ENCODE results near the gene BBIP1. TPM values are rescaled to one million over a fixed set of nuclear protein-coding genes. Genes with fewer than 3 reads are reported as not detected.

The BBIP1 gene
- total and polyA plus RNA-seq, 9 of the 15 experiments (the other 6 are each of a cell fraction or from before 2014, with no cell fraction given), result 5.2 to 31.0 (median 19.4) TPM

DNA sequence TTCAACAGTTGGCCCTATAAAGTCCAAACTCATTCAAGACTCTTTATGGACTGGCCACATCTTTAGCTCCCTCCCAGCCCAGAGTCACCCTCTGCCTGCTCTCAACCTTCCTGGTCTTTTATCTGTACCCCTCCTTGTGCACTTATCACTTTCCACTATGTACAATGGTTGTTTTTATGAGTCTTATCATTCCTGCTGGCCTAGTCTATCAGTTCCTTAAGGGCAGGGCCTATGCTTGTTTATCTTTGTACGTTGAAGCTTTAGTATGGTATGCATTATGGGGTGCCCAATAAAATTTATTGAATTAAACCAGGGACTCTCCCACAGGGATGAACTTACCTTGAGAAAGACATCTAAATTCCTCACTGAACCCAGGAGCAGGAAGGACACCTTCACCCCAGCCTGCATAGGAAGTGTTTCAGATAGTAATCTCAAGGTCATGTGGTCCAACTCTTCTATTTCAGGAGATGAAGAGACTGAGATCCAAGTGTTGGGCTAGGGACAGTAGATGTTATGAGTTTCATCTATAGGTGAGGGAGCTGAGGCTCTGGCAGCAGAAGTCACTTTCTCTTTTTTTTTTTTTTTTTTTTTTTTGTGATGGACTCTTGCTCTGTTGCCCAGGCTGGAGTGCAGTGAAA, 60.6 kb downstream of the BBIP1 start (continued):
- TF ChIP-seq RBM25 (IDR thresholded peaks at IDR 0.05; ENCODE audit: low read depth, low read length, severe bottlenecking) (no peak), CREB1 (IDR thresholded peaks at IDR 0.05) (peak; percentile 51; the same call in 1 of the 2 replicates), CREB1 (CRISPR knock-in tag; IDR thresholded peaks at IDR 0.05) (no peak), PHF21A (IDR thresholded peaks at IDR 0.05; ENCODE audit: borderline replicate concordance, low read depth) (no peak), NCOA1 (IDR thresholded peaks at IDR 0.05; ENCODE audit: low read depth) (peak; percentile 48; the same call in 1 of the 2 replicates), ZNF551 (CRISPR knock-in tag; IDR thresholded peaks at IDR 0.05) (no peak), ZNF764 (CRISPR knock-in tag; IDR thresholded peaks at IDR 0.05; ENCODE audit: low read depth) (no peak), STAT5B (CRISPR knock-in tag; IDR thresholded peaks at IDR 0.05) (no peak), ARNT (IDR thresholded peaks at IDR 0.05) (no peak), RCOR1 (IDR thresholded peaks at IDR 0.05; ENCODE audit: borderline replicate concordance in 1 of 2, low read depth in 2 of 2, low read length in 2 of 2) (peak in 1 of 2 experiments; percentile 92; a peak in 2 of 4 replicates), RBM34 (IDR thresholded peaks at IDR 0.05; ENCODE audit: borderline replicate concordance, insufficient read depth, low read length) (no peak)
- TF ChIP-seq, protein P1, sequence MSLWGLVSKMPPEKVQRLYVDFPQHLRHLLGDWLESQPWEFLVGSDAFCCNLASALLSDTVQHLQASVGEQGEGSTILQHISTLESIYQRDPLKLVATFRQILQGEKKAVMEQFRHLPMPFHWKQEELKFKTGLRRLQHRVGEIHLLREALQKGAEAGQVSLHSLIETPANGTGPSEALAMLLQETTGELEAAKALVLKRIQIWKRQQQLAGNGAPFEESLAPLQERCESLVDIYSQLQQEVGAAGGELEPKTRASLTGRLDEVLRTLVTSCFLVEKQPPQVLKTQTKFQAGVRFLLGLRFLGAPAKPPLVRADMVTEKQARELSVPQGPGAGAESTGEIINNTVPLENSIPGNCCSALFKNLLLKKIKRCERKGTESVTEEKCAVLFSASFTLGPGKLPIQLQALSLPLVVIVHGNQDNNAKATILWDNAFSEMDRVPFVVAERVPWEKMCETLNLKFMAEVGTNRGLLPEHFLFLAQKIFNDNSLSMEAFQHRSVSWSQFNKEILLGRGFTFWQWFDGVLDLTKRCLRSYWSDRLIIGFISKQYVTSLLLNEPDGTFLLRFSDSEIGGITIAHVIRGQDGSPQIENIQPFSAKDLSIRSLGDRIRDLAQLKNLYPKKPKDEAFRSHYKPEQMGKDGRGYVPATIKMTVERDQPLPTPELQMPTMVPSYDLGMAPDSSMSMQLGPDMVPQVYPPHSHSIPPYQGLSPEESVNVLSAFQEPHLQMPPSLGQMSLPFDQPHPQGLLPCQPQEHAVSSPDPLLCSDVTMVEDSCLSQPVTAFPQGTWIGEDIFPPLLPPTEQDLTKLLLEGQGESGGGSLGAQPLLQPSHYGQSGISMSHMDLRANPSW (CRISPR knock-in tag; IDR thresholded peaks at IDR 0.05), result no peak
- TF ChIP-seq, protein P2, sequence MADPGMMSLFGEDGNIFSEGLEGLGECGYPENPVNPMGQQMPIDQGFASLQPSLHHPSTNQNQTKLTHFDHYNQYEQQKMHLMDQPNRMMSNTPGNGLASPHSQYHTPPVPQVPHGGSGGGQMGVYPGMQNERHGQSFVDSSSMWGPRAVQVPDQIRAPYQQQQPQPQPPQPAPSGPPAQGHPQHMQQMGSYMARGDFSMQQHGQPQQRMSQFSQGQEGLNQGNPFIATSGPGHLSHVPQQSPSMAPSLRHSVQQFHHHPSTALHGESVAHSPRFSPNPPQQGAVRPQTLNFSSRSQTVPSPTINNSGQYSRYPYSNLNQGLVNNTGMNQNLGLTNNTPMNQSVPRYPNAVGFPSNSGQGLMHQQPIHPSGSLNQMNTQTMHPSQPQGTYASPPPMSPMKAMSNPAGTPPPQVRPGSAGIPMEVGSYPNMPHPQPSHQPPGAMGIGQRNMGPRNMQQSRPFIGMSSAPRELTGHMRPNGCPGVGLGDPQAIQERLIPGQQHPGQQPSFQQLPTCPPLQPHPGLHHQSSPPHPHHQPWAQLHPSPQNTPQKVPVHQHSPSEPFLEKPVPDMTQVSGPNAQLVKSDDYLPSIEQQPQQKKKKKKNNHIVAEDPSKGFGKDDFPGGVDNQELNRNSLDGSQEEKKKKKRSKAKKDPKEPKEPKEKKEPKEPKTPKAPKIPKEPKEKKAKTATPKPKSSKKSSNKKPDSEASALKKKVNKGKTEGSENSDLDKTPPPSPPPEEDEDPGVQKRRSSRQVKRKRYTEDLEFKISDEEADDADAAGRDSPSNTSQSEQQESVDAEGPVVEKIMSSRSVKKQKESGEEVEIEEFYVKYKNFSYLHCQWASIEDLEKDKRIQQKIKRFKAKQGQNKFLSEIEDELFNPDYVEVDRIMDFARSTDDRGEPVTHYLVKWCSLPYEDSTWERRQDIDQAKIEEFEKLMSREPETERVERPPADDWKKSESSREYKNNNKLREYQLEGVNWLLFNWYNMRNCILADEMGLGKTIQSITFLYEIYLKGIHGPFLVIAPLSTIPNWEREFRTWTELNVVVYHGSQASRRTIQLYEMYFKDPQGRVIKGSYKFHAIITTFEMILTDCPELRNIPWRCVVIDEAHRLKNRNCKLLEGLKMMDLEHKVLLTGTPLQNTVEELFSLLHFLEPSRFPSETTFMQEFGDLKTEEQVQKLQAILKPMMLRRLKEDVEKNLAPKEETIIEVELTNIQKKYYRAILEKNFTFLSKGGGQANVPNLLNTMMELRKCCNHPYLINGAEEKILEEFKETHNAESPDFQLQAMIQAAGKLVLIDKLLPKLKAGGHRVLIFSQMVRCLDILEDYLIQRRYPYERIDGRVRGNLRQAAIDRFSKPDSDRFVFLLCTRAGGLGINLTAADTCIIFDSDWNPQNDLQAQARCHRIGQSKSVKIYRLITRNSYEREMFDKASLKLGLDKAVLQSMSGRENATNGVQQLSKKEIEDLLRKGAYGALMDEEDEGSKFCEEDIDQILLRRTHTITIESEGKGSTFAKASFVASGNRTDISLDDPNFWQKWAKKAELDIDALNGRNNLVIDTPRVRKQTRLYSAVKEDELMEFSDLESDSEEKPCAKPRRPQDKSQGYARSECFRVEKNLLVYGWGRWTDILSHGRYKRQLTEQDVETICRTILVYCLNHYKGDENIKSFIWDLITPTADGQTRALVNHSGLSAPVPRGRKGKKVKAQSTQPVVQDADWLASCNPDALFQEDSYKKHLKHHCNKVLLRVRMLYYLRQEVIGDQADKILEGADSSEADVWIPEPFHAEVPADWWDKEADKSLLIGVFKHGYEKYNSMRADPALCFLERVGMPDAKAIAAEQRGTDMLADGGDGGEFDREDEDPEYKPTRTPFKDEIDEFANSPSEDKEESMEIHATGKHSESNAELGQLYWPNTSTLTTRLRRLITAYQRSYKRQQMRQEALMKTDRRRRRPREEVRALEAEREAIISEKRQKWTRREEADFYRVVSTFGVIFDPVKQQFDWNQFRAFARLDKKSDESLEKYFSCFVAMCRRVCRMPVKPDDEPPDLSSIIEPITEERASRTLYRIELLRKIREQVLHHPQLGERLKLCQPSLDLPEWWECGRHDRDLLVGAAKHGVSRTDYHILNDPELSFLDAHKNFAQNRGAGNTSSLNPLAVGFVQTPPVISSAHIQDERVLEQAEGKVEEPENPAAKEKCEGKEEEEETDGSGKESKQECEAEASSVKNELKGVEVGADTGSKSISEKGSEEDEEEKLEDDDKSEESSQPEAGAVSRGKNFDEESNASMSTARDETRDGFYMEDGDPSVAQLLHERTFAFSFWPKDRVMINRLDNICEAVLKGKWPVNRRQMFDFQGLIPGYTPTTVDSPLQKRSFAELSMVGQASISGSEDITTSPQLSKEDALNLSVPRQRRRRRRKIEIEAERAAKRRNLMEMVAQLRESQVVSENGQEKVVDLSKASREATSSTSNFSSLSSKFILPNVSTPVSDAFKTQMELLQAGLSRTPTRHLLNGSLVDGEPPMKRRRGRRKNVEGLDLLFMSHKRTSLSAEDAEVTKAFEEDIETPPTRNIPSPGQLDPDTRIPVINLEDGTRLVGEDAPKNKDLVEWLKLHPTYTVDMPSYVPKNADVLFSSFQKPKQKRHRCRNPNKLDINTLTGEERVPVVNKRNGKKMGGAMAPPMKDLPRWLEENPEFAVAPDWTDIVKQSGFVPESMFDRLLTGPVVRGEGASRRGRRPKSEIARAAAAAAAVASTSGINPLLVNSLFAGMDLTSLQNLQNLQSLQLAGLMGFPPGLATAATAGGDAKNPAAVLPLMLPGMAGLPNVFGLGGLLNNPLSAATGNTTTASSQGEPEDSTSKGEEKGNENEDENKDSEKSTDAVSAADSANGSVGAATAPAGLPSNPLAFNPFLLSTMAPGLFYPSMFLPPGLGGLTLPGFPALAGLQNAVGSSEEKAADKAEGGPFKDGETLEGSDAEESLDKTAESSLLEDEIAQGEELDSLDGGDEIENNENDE (IDR thresholded peaks at IDR 0.05; ENCODE audit: low read depth, low read length), result no peak

Data from K562 (cell line).